CMK (cell line): Measurements from ENCODE around the gene SLC25A38.
A peak's percentile ranks its signal among the peaks of the same experiment; 100 is the strongest.
"Not testable (repeated sequence)": the region's sequence is repeated elsewhere in the genome, so short reads cannot be mapped to it uniquely, and the experiment has no call there.

Experiments
- DNase-seq: peaks from one replicate; pipeline ENCODE4 v3.0.0-alpha.2; 2010; ENCODE audit warnings: low read depth

The SLC25A38 gene, protein sequence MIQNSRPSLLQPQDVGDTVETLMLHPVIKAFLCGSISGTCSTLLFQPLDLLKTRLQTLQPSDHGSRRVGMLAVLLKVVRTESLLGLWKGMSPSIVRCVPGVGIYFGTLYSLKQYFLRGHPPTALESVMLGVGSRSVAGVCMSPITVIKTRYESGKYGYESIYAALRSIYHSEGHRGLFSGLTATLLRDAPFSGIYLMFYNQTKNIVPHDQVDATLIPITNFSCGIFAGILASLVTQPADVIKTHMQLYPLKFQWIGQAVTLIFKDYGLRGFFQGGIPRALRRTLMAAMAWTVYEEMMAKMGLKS

GRCh38 chr3:39383045-39383880 lies at the start of gene SLC25A38:
TSS of gene SLC25A38 (plus strand) at chr3:39383370. CDS start at chr3:39383725, 355 bp downstream.
- DNase-seq = peak; percentile 76

- DNase-seq = no peak
Measured at GRCh38 chr3:39333607-39334006, 49.6 kb upstream of the SLC25A38 start.

GRCh38 chr3:39334205-39334604 lies 49.0 kb upstream of the SLC25A38 start:
- no peak for DNase-seq

GRCh38 chr3:39338201-39338600 lies 45.0 kb upstream of the SLC25A38 start:
- DNase-seq = no peak

DNA sequence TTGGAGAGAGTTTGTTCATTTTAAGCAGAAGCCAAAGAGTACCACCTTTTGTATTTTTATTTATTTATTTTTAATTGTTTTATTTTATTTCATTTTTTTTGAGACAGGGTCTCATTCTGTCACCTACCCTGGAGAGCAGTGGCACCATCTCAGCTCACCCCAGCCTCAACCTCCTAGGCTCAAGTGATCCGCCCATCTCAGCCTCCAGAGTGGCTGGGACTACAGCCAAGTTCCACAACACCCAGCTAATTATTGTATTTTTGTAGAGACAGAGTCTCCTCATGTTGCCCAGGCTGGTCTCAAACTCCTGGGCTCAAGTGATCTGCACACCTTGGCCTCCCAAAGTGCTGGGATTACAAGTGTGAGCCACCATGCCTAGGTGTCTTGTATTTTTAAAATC lies 44.1 kb upstream of the SLC25A38 start:
- DNase-seq = no peak

DNA sequence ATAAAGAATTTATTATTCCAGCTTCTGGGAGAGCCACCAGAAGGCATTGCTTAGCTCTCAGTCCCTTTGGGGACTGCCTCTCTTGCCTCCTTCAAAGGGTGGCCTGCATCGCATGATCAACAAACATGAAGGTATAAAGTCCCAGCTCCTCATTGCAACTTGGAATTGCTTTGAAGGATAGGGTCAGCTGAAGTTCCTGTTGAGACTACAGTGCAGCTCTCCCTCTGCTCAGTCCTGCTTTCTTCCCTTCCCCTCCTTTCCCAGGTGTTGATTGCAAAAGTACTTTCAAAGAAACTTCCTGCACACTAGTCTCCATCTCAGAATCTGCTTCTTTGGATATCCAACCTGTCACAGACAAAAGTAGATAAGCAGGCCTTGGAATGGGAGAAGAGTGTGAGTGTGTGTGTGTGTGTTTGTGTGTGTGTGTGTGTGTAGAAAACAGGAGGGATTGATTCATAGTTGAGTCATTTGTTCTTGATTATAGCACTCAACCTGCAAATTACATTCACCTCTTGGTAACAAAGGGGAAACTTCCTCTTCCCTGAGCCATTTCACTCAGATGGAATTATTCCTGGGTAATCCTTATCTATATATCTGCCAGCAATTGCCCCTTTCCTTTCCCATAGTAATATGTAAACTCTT lies 40.0 kb upstream of the SLC25A38 start:
- DNase-seq = no peak

DNA sequence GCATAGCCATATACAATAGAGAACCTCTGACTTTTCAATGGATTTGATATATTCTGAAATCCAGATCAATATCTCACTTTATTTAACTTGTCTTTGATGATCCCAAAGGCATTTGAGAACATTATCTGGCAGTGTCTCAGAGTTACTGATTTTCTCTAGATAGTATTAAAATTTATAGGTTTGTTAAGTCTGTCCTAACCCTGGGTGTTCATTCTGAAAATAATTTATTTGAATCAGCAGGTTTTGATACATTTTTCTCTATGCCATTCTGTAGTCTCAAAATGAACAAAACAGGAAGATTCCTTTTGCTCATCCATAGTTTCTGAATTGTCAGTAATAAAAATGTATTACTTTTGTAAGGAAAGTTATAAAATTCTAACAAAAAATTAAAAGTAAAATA lies 39.4 kb upstream of the SLC25A38 start:
- DNase-seq = no peak

GRCh38 chr3:39344746-39345344 lies 38.3 kb upstream of the SLC25A38 start:
- no peak for DNase-seq

DNA sequence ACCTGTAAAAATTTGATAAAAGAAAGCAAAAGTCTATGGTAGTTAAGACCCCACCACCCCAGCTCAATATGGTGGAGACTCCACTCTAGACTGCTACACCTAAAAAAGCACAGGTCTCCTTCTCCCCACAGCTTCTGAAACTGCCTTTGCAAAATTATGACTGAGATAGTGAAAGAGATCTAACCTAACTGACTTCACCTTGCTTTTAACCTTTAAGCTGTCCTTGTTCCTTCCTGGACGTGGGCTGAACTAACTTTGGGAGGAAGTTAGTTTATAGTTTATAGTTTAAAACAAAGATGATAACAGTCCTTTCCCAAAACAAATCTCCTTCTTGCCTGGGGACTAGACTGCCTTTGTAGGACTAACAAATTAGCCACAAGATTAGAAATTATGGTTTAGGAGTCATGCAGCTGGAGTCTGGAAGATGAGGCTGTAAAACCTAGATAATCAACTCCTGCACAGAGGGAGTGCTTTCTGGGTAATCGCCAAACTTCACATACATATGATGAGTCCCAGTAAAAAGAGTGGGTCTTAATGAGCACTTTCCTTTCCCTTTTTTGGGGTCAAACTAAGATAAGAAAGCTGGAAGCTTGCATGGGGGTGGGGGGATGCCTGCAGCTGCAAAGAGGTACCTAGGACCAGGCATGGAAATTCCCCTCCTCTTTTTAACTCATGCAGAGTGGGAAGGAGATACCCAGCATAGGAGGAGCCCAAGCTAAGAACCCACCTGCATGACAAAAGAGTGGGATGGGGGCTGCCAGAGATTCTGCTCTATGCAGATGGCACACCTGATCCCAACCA lies 36.2 kb upstream of the SLC25A38 start:
- no peak for DNase-seq

DNA sequence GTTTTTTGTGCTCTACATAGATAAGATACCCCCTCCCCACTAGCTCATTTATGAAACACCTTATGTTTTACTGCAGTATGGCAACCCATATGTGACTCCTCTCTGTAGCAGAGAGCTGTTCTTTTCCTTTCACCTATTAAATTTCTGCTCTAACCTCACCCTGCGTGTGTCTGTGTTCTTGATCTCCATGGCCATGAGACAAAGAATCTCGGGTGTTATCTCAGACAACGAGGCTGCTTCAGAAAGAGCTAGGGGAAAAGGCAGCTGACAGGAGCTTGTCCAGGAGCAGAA lies 35.6 kb upstream of the SLC25A38 start:
- no peak for DNase-seq

- no peak for DNase-seq
Measured at GRCh38 chr3:39349080-39349479, 34.1 kb upstream of the SLC25A38 start.

GRCh38 chr3:39350714-39351113 lies 32.5 kb upstream of the SLC25A38 start:
- DNase-seq = peak; percentile 70

DNA sequence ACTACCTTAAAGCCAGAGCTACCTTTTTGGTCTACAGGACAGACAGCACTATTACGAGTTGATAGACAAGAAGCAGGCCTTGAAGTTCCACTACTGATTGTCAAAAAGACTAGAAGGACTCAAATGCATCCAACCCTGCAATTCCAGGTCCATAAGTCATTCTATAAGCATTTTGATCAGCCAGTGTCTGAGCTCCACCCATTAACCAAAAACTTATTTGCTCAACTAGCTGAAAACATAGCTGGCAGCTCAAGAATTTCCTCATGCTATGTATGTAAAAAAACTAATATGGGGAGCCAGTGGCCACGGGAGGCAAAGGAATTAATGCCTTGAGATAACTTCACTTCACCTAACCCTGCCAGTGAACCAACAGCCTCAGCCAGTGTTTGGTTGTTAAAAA lies 32.0 kb upstream of the SLC25A38 start:
- not testable (repeated sequence) for DNase-seq

GRCh38 chr3:39353168-39353927 lies 29.8 kb upstream of the SLC25A38 start:
- DNase-seq = not testable (repeated sequence)

GRCh38 chr3:39358333-39358732 lies 24.8 kb upstream of the SLC25A38 start:
- DNase-seq = no peak

DNA sequence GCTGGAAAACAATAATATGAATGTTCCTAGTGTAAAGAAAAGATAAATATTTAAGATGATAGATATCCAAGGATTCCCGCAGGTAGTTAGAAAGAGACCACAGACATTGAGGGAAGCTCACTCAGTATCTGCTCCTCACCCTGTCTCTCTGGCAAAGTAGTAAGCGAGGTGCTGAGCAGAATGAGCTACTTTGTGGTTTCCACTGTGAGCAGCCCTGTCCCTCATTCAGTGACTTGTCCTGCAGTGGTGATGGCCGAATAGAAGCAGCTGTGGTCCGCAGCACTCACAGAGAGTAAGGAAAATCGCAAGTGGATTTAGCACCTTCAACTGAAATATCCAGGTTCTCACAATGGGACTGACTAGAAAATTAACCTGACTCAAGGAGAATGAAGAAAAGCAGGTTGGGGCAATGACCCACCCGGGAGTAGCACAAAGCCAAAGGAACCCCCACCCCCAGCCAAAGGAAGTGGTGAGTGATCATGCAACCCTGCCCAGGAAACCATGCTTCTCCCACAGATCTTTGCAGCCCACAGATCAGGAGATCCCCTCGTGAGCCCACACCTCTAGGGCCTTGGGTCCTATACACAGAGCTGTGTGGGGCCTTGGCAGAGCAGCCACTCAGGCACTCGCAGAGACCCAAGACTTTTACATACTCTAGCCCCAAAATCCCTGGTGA lies 21.8 kb upstream of the SLC25A38 start:
- no peak for DNase-seq

GRCh38 chr3:39362192-39362591 lies 21.0 kb upstream of the SLC25A38 start:
- no peak for DNase-seq

DNA sequence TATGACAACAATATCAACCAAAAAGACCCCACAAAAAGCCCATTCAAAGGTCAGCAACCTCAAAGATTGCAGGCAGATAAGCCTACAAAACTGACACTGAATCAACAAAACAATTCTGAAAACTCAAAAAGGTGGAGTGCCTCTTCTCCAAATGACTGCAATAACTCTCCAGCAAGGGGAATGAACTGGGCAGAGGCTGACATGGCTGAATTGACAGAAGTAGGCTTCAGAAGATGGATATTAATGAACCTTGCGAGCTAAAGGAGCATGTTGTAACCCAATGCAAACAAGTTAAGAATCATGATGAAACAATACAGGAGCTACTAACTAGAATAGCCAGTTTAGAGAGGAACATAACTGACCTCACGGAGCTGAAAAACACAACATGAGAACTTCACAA lies 20.4 kb upstream of the SLC25A38 start:
- DNase-seq = no peak

DNA sequence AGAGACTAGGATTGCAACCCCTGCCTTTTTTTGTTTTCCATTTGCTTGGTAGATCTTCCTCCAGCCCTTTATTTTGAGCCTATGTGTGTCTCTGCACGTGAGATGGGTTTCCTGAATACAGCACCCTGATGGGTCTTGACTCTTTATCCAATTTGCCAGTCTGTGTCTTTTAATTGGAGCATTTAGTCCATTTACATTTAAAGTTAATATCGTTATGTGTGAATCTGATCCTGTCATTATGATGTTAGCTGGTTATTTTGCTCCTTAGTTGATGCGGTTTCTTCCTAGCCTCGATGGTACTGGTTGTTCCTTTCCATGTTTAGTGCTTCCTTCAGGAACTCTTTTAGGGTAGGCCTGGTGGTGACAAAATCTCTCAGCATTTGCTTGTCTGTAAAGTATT lies 12.7 kb upstream of the SLC25A38 start:
- not testable (repeated sequence) for DNase-seq

GRCh38 chr3:39372833-39373232 lies 10.3 kb upstream of the SLC25A38 start:
- no peak for DNase-seq
